Activated CD4-positive, alpha-beta T cell treated with anti-CD3 and anti-CD28 coated beads, Interleukin-2, Interleukin-4, amounts not matched to agents 100 ng/mL and 50 ng/mL, durations not matched to agents 16 hours and 8 hours (primary cell): ENCODE measurements around the gene SPHK2.

Source experiments
- DNase-seq: peaks from one replicate; pipeline ENCODE4 v3.0.0-alpha.2; 2020; ENCODE audit warnings: low spot score

SPHK2 gene

DNA sequence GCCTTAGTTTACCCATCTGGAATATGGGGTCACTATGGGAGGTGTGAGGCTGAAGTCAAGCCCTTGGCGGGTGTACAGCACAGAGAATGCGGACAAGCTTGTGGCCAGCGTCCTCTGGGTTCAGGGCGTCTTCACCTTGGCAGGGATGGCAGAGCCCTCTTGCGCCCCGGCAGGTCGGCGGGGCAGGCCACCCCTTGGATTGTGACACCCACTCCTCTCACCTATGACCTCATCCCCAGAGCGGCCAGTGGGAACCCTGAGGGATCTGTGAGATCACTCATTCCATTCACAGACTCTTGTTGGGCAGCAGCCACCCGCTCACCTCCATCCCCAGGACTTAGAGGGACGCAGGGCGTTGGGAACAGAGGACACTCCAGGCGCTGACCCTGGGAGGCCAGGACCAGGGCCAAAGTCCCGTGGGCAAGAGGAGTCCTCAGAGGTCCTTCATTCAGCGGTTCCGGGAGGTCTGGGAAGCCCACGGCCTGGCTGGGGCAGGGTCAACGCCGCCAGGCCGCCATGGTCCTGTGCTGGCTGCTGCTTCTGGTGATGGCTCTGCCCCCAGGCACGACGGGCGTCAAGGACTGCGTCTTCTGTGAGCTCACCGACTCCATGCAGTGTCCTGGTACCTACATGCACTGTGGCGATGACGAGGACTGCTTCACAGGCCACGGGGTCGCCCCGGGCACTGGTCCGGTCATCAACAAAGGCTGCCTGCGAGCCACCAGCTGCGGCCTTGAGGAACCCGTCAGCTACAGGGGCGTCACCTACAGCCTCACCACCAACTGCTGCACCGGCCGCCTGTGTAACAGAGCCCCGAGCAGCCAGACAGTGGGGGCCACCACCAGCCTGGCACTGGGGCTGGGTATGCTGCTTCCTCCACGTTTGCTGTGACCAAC is 12.6 kb upstream of the SPHK2 start, which contains the start of gene SPACA4:
TSS of gene SPACA4 (plus strand) at position 280 of the 896 bp plus-strand sequence. CDS start at position 517, 237 bp downstream.
- no peak for DNase-seq

DNA sequence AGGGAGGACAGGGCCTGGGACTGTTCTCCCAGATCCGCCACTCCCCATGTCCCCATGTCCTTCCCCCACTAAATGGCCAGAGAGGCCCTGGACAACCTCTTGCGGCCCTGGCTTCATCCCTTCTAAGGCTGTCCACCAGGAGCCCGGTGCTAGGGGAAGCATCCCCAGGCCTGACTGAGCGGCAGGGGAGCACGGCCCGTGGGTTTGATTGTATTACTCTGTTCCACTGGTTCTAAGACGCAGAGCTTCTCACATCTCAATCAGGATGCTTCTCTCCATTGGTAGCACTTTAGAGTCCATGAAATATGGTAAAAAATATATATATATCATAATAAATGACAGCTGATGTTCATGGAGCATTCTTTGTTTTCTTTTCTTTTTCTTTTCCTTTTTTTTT is 11.9 kb upstream of the SPHK2 start:
- DNase-seq = no peak

DNA sequence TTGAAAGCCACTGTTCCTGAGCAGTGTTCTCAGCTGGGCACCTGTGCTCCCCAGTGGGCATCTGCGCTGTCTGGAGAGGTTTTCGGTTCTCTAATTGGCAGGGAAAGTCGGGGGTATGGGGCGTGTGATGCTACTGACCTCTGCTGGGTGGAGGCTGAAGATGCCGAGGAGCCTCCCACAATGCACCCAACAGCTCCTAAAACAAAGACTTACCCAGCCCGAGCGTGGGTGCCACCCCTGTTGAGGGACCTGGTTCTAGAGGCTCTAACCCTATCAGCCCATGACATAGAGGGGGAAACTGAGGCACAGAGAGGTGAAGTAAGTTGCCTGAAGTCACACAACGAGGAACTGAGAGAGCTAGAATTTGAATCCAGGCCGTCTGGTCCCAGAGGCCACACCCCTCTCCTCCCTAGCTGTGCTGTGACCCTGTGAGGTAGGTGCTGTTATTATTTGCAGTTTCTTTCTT is 10.5 kb upstream of the SPHK2 start:
- peak; percentile 60 for DNase-seq

DNA sequence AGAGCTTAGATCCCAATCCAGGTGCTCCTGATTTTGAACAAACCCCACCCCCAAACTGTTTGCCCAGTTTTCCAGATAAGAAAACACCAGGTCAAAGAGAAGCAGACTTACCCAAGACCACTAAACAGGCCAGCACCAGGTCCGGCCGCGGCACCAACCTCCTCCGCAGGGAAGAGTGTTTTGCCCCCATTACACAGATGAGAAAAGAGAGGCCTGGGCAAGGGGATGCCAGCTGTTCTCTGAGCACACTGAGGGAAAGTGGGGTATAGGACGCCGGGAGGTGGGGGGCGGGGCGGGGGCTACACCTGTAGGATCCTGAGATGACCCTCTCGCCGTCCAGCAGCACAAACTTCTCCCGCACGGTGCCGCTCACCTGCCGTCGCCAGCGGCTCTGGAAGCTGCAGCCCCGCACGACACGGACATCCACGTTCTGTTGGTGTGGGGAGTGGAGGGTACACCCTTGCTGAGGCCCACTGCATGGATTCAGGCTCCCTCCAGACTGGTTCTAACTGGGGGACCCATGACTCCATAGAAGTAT is 9.7 kb upstream of the SPHK2 start:
- no peak for DNase-seq

DNA sequence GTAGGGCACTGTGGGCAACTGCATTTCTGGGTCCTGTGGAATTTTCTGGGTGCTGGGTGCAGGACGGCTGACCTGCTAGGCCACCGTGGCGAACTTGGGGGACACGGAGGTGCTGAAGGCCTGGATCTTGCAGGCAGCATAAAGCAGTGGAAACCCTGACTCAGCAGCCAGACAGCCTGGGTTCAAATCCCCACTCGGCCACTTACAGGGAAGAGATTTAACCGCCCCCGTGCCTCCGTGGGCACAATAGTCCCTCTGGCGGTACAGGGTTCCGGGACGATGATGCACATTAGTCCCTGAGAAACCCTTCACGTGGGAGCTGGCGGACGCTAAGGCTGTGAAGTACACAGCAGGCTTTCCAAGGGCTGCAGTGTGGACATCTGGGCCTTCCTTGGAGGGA is 7.4 kb upstream of the SPHK2 start:
- DNase-seq = no peak

DNA sequence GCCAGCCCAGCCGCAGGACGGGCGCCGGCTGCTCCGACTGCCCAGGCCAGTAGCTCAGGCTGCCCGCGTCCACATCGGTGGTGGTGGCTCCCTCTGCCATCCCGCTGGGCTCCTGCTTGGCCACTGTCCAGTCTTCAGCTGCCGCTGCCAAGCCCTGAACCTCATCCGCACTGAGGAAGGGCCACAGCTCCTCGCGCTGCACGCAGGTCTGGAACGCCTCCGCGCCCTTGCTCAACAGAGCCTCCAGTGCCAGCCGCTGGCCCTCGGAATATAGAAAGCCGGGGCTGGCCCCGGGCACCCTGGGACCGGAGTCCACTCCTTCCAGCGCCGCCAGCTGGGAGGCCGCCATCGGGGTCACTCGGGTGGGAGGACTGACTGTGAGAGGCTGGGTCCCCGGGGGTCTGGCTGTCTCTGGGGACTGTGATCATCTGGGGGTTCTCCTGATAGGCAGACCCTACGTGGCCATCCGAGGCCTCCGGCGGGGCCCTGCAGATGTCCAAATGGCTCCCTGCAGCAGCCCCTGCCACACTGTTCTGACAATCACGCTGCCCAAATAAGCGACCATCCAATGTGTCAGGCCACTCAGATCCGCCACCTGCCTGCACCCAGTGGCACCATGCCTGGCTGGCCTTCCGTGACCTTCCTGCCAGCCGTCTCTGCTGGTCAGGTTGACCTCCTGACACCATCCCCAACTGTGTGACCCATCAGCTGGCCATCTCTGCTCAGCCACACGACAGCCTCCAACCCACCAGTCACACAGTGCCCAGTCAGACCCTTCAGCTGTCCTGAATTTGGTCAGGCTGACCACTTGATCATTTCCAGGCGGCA is 6.1 kb upstream of the SPHK2 start:
- DNase-seq = no peak

DNA sequence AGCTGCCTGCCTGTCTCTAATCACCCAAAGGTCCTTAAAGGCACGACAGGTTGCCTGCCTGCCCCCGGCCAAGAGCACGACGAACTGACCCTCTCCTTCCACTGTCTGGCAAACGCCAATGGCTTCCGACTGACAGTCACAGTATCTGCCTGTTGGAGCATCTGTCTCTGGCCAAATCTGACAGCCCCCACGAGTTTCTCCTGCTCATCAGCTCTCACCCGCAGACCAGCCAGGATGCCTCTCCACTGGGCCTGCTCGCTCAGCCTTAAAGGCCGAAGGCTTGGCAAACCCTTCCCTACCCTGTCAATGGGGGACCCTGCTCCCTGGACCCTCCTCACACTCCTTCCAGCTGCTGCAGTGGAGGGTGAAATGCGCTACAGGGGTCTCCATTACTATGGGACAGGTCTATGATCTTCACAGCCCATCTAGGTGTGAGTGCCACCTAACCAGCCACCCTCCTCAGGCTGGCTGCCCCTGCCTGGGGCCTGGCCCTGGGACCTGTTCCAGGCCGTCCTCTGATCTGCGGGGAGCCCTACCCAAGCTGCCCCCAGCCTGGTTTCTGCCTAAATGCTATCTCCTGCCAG is 5.4 kb upstream of the SPHK2 start:
- DNase-seq = peak; percentile 31

DNA sequence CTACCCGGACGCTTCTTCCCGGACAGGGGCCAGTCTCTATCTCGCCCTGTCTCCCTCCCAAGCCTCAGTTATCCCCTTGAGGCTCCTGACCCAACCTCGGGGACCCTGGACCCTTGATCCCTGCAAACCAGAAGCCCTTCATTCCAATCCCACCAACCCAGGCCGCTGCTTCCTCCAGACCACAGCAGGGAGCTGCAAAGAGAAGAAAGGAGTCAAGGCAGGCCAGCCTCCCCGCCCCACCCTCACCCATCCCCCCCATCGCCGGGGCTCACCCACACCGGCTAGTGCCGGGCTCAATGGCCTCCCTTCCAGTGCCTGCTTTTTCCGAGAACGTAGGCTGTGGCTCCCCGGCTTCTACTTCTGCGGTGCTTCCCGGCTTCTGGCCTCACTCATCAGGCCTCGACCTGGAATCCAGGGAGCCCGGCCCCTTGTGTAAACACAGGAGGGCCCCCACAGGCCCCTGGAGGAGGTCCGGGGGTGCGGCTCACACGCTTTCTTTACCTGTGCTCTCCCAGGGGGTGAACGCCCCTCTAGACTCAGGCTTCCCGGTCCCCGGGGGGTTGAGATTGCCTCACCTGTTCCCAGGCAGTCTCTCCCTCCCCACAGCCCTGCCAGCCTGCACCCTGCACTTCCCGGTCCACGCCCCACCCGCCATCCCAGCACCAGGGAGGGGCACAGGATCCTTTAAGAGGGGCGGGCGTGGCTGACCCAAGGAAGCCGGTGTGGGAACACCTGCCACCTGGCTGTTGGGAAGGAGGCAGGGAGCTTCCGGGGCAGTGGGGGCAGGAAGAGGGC is 4.7 kb upstream of the SPHK2 start, which contains the start of gene FAM83E:
TSS of gene FAM83E (minus strand) at position 641 of the 795 bp plus-strand sequence. CDS start 1,704 bp downstream, outside the sequence.
- no peak for DNase-seq

DNA sequence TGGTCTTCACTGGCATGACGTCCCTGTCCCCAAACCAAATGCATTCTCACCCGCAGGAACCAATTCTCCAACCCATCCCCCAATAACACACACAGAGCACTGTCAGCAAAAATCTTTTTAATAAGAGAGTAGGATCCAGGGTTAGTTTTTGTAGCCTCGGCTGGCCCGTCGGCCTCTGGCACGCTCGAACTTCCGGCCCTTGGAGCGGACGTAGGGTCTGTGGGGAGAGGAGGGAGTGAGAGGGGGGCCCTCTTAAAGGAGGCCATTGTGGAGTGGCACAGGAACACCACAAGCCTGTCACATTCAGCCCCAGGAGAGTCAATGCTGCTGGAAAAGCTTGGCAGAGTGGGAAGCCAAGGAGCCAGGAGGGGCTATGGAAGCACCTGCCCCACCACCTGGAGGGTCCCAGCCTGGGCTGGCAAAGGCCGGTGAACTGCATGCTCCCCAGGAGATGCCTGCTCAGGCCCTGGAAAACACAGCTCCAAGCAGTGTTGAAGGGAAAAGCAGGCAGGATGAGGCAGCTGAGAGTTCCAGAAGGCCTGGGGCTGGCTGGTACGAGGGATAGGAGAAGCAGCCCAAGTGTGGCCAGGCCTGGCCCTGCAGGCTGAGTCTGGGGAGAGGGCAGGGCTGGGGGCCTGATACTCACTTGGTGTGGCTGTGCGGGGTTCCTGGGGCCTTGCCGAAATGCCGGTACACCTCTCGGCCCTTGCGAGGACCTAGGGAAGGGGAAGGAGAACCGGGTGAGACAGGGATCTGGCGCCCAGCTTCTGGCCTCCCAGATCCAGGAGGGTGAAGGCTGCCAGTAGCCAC is 3.9 kb upstream of the SPHK2 start:
- no peak for DNase-seq

DNA sequence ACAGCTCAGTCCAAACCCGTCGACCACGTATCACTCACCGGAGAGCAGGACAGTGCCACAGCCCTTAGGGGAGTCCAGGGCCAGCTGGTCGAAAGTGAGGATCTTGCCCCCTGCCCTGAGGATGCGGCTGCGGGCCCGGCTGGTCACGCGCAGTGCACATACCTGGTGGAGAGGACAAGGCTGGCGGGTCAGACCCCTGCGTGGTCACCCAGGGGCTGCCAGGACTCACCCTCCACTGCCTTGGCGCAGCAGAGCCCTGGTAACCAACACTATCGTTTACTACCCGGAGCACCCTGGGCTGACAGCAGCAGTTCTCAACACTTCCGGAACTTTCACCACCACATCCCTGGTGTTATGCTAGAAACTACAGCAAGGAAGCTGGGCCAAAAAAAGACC is 3.3 kb upstream of the SPHK2 start:
- DNase-seq = no peak

DNA sequence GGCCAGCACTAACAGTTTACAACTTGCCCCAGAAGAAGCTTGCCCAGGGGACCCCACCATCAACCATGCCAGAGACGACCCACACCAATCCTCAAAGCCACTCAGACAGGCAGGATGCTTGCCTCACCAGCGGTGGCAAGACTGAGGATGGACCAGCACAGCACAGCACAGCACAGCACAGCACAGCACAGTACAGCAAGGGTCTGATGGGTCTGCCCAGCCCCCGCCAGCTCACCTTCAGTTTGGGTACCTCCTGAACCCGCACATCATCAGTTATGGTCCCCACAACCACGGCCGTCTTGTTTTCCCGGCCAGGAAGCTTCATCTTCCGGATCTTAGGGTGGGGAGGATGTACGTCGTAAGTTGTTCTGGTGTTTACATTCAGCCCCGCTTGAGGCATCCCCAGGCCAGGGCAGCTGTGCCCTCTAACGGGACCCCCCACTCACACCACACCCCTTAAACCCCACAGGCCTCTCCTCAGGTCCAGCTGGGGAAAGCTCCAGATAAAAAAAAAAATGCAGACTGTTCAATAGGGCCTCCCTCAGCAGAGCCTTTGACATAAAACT is 2.7 kb upstream of the SPHK2 start:
- DNase-seq = no peak

DNA sequence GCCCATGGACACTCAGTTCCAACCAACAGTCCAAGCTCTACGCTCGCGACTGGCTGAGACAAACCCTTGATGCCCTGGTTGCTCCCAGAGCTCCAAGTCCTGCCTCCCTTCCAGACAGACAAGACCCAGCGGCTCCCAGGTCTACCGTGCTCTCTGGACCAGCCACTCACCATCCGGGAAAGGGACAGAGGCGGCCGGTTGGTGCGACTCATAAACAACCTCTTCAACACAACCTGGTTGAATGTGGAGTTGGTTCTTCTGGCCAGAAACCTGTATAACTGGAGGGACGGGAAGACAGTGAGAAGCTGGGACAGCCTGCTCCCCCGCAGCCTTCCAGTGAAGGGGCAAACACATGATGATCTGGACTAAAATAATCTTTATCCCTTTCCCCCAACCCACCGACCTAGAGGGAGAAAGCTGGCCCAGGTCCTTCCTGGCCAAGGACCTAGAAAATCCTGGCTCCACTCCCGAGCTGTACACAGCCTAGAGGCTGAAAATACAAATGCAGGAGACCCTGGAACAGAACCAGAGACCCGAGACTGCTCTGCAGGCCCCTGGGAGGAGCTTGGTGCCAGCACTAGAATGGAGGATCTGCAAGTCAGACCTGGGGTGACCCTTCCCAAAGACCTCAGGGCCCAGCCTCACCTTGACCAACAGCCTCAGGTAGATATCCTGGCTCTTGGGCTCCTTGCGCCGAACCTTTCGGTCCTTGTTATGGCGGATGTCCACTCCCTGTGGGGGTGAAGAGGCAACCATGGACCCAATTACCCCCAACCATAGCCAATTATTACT is 2.0 kb upstream of the SPHK2 start:
- DNase-seq = no peak

DNA sequence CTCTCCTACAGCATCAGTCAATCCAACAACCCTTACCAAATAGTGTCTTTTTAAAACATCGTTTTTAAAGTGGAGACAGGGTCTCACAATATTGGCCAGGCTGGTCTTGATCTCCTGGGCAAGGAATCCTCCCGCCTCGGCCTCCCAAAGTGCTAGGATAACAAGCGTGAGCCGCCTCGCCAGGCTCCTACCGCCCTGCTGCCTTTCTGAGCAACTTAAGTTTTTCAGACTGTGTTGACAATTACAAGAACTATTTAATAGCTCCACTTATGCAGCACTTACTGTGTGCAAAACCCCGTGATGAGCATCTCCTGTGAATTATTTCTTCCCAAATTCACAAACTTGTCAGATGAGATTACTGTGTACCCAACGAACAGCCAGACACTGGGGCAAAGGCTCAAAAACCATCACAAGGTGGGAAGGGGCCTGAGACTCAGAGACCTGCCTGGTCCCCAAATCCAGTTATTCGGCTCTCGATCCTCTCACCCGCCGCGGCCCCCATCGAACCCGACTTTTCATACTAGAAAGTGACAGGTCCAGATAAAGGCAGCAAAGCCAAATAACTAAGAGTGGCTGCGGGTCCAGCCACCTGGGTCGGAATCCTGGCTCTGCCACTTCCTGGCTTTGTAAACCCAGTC is 909 bp upstream of the SPHK2 start:
- DNase-seq = no peak

DNA sequence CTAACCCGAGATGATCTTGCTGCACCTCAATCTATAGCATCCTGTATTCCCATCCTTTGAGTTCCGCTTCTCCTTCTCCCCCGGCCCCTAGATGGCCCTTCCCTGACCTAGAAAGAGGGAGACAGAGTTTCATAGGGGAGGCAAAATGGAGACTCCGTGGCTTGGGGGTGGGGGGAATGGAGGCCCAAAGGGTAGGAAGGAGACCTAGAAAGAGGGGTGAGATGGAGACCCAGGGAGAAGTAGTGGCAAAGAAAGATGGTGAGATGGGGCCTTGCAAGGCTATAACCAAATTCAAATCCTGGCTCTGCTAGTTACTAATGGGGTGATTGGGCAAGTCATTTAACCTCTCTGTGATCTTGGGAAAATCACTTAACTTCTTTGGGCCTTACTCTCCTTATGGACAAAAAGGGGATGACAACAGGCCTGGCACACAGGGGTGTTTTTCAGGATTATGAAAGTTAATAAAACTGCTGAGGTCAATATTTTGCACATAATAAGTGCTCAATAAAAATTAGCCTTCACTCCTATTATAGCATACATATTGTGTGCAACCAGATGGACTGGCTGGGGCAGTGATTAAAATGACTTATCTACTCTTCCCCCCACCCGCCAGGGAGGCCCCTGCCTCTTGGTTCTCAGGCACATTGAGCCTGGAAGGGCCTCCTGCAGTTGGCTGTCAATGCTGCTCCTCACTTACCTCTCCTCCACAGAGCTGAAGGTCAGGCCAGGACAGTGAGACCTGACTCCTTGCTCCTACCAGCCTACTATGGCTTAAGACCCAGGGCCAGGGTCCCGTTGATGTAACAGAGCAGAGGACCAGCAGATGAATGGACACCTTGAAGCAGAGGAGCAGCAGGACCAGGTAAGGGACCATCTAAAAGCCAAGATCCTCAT is 633 bp downstream of the SPHK2 start:
- no peak for DNase-seq

DNA sequence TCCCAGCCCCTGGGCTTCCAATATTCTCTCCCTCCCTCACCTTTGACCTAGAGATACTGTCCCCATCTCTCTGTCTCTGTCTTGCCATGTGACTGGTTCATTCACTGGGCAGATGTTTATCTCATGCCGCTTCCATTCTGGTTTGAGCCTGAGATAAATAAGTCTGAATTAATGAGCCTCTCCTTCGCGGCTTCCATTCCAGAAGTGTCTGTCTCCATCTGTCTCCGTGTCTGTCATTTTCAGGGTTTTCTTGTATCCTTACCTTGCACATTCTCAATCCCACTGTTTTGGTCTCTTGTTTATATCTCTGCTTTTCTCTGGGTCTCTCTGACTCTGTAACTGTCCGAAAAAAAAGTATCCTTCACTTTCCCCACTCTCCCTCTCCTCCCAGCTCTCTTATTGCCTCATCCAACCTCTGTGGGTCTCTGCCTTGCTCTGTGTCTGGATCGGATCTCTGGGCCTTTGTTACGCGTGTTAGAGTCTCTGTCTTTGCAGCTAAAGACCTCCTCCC is 4.3 kb downstream of the SPHK2 start:
- no peak for DNase-seq

DNA sequence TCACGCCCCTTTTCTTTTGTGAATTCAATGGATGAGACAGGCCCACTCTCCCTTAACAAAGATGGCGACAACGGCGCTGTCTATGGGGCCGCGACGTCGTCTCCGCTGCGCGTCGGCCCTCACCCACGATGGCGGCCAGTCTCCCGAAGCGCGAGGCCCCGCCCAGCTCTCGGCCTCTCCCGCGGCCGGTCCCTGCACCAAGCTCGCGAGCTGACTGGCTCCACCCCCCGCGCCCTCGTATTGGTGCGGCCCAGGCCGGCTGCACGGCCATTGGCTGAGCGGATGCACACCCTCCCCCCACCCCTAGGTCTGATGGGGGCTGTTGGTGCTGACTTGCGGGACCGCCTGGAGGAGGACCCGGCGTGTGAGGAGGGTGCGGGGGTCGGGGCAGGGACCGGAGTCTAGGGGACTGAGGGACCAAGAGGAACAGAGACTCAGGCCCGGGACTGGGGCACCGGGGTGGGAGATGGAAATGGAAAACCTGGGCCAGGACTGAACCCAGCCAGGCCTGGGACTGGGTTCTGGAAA is 4.8 kb downstream of the SPHK2 start:
- peak; percentile 97 for DNase-seq
